ENCODE data around the gene CARD9. TPM values are rescaled to one million over a fixed set of nuclear protein-coding genes. Genes with fewer than 3 reads are reported as not detected.

Gene CARD9
- total RNA-seq, 4 donors from 2014 or later: 2.5 to 6.9 (median 4.9) TPM

DNA sequence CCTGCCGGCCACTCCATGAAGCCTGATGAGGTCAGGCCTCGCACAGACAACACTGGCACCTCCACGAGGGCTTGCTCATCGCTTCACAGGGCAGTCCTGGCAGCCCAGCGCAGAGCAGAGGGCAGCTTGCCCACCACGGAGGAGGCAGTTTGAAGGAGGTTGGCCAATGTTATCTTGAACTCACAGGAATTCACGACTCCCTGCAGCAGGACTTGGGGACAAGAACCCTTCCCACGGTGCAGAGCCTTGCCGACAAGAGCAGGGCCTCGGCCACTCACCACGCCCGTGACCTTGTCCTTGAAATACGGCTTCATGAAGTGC is 21.5 kb upstream of the CARD9 start:
- ATAC-seq (ENCODE audit: low FRiP score): no peak
- TF ChIP-seq, protein P1, sequence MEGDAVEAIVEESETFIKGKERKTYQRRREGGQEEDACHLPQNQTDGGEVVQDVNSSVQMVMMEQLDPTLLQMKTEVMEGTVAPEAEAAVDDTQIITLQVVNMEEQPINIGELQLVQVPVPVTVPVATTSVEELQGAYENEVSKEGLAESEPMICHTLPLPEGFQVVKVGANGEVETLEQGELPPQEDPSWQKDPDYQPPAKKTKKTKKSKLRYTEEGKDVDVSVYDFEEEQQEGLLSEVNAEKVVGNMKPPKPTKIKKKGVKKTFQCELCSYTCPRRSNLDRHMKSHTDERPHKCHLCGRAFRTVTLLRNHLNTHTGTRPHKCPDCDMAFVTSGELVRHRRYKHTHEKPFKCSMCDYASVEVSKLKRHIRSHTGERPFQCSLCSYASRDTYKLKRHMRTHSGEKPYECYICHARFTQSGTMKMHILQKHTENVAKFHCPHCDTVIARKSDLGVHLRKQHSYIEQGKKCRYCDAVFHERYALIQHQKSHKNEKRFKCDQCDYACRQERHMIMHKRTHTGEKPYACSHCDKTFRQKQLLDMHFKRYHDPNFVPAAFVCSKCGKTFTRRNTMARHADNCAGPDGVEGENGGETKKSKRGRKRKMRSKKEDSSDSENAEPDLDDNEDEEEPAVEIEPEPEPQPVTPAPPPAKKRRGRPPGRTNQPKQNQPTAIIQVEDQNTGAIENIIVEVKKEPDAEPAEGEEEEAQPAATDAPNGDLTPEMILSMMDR (IDR thresholded peaks at IDR 0.05): no peak
- DNase-seq (ENCODE audit: low spot score): no peak

DNA sequence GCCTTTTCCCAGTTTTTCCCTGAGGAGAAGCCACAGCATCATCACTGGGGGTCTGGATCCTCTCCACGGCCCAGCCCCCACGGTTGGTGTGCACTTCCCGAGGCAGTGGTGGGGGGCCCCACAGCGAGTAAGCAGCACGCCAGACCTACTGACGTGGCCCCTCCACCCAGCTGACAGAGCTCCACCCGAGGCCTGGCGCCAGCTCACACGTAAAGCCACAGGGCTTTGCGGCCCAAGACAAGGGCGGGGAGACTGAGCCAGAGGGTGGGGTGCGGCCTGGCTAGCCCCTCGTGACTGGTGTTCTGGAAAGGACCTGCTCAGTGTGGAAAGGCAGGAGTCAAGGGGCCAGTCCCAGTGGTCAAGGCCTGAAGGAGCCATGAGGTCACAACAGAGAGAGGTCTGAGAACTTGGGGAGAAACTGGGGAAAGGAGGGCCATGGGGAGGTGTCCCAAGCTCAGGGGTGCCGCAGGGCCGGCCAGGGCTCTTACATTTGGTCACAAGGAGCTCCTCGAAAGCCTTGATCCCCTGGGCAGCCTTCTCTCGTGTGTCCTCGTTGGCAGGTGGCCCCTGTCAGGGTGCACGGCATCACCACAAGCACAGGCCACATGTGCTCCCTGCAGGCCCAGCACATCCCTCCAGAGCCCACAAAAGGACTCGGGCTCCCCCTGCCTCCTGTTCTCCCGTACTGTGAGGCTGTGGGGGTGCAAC is 21.0 kb upstream of the CARD9 start:
- no peak for ATAC-seq (ENCODE audit: low FRiP score)
- no peak for DNase-seq (ENCODE audit: low spot score)
- TF ChIP-seq, protein P1 (IDR thresholded peaks at IDR 0.05): no peak

DNA sequence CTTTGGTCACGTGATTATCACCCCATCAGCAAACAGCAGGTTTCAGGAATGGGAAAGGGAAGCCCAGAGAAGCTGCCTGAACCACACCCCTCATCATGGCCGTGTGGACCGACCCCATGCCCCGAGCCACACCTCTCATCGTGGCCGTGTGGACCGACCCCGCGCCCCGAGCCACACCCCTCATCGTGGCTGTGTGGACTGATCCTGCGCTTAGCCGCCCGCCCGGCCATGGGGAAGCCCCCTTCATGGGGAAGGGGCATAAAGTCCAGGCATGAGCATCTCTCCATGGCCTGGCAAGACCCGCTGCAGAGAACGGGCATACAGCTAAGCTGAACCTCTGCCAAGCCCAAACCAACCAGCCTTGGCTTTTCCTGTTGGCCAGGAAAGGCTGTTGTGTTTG is 20.1 kb upstream of the CARD9 start:
- TF ChIP-seq, protein P1 (IDR thresholded peaks at IDR 0.05): no peak
- ATAC-seq (ENCODE audit: low FRiP score): no peak
- DNase-seq (ENCODE audit: low spot score): no peak

DNA sequence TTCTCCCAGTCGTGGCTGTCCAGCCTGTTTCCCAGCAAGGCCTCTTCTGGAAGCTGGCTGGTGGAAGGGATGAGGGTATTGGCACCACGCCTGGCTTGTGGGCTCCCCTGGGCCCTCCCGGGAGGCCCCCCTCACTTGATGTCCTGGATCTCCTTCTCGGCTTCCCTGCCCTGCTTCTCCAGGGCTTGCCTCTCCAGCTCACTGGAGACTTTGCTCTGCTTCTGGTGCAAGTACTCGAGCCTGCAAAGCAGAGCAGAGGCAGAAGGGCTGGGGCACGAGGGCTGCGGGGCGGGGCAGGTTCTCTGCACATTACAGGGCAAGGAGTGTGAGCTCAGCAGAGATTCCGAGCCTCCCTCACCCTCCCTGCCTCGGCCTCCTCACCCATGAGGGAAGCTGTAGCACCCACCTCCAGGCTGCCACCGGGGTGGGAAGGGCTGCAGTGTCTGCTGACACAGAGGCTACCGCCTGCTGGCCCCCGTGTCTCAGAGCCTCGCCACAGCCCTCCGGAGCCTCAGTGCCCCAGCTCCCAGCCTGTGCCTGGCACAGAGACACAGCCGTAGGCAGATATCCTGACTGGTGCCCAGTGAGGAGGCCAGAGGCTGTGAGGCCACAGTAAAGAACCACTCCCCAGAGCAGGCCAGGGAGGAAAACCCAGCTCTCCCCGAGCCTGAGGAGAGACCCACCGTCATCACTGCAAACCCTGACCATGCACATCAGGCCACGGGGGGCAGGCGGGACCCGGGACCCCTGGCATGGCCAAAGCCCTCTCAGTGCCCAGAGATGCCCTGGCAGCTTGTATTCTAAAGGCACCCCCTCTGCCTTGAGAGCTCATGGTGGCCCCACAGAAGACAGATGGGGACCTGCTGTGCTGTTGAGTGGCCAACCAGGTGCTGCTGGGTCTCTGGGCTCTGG is 19.3 kb upstream of the CARD9 start:
- ATAC-seq (ENCODE audit: low FRiP score) (no peak), DNase-seq (ENCODE audit: low spot score) (no peak)
- TF ChIP-seq, protein P1 (IDR thresholded peaks at IDR 0.05): no peak

DNA sequence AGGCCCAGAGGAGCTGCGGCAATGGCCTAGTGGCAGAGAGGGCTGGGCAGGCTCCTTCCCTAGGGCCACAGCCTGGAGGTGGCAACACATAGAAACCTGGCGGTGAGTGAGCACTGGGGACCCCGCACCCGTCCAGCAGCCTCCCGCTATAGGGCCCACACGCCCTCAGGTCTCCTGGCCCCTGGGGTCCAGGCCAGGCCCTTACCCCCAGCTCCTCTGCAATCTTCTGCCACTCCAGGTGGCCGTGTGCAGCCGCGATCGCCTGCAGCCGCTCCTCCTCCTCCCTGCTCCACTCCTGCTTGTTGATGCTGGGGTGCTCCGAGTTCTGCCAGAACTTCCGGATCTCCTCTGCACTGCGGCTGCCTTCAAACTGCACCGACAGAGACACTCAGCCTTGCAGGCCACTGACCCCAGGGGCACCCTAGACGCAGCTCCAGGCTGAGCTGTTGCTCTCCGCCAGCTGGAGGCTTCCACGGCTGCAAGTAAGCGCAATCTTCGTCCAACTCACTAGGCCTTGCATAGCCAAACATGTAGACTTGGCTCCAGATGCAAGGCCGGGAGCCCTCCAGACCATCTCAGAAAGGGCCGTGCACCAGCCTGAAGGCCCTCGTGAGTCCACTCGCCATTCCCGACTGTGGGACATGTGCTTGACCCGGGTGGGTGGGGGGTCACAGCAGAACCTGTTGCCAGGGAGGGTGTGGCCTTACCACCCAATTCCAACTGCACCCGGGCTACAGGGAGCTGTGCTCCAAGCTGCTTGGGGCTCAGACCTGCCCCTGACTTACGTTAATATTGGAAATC is 18.5 kb upstream of the CARD9 start:
- ATAC-seq (ENCODE audit: low FRiP score): no peak
- TF ChIP-seq, protein P1 (IDR thresholded peaks at IDR 0.05): no peak

DNA sequence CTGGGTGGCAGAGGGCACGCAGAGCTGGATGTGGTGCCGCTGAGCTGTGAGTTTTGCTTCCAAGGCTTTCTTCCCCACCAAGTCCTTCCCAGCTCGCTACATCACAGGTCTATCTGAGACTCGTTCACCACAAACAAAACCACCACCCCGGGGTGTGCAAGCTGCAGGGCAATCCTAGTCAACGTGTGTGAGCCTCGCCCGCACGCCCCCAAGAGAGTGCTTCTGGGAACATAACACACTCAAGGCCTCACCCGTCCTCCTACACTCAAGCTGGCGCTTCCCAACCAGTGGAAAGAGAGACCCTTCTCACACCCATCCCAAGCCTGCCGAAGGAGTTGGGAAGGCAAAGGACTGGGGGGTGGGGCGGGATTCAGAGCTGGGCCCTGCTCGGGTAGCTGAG is 15.9 kb upstream of the CARD9 start:
- no peak for ATAC-seq (ENCODE audit: low FRiP score)

More for the DNA sequence above, 18.5 kb upstream of the CARD9 start:
- DNase-seq (ENCODE audit: low spot score): no peak

More for the DNA sequence above, 15.9 kb upstream of the CARD9 start:
- TF ChIP-seq, protein P1 (IDR thresholded peaks at IDR 0.05): no peak
- no peak for DNase-seq (ENCODE audit: low spot score)
